HG03045 (cell line): Measurements from ENCODE around the gene GABBR1.

Experiments used
- ATAC-seq: cut with Tn5 transposase; IDR thresholded peaks from one replicate; pipeline ENCODE4 v1.9.1; 2021; ENCODE audit warnings: mild to moderate bottlenecking, moderate library complexity; ENCODE audit not compliant: unreplicated experiment

GABBR1 gene

DNA sequence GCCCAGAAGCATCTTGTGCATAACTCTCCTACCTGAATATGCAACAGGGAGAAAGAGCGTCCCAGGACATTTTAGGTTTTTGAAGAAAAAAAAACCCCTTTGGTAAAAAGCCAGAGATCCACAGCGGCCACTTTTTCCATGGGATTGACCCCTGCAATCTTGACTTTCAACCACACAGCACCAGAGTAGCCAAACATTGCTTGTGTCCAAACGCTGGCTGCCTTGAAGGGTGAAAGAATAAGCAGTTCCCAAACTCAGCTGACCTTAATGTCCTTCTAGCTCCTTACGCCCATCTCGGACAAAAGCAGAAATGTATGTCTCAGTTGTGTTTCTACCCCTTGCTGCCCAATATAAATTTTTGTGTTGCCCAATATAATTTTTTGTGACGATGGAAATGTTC lies 22.7 kb upstream of the GABBR1 start:
- ATAC-seq = no peak

DNA sequence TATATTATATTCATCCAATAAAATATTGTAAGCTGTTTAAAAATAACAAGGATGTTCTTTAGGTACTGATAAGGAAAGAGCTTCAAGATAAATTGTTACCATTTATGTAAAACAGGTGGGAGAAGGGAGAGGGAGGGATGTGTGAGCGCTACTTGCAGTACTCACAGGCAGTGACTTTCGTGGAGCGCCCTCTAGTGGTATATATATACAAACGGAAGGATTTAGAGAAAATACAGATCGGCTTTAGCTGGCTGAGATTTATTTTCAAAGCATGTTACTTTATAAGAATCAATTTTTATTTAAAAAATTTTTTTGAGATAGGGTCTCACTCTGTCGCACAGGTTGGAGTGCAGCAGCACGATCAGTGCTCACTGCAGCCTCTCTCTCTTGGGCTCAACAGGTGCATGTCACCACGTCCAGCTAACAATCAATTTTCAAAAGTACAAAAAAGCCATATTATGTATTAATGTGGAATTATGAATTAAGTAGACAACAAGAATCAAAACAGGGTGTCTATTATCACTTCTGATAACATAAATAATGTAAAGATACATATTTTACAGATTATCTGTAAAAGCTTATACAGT lies 20.6 kb upstream of the GABBR1 start:
- ATAC-seq = no peak

DNA sequence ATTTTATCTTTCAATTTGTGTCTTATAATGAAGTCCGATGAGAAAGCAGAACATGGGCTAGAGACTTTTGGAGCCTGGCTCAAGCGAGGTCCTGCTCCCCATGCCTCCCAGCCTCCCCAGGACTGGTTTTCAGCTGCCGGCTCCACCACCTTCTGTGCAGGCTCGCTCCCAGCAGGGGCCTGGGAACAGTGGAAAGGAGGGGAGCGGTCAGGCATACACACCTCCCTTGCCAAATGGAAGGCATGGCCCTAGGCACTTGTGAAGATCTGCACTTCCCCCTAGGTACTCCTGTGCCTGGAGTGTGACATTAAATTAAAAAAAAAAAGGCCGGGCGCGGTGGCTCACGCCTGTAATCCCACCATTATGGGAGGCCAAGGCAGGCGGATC lies 19.2 kb upstream of the GABBR1 start:
- no peak for ATAC-seq

DNA sequence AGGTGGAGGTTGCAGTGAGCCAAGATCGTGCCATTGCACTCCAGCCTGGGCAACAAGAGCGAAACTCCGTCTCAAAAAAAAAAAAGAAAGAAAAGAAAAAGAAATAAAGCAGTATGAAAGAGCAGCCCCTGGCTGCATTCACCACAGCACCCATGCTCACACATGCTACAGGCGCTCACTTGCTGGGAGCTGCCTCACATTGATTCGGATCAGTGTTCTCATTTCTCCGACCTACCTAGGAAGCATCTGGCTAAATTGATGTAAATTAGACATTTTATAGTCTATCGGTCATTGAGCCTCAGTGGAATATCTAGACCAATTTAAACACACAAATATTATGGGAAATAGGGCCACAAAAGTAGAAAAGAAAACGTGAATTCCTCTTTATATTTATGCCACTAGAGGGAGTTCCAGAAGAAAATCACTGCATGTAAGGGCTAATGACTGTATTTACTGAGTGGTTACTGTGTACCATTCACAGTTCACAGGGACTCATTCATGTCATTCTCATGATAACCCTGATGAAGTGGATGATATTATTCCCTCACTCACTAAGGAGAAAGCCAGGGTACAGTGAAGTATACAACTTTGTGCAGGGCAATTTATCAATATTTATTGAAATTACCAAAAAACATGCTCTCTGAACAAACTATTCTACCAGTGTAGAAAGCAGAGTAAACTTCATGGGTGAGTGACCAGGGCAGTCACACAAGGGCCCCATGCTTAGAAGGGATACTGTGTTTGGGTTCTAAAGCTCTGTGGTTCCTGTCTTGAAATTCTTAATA lies 18.6 kb upstream of the GABBR1 start:
- no peak for ATAC-seq

DNA sequence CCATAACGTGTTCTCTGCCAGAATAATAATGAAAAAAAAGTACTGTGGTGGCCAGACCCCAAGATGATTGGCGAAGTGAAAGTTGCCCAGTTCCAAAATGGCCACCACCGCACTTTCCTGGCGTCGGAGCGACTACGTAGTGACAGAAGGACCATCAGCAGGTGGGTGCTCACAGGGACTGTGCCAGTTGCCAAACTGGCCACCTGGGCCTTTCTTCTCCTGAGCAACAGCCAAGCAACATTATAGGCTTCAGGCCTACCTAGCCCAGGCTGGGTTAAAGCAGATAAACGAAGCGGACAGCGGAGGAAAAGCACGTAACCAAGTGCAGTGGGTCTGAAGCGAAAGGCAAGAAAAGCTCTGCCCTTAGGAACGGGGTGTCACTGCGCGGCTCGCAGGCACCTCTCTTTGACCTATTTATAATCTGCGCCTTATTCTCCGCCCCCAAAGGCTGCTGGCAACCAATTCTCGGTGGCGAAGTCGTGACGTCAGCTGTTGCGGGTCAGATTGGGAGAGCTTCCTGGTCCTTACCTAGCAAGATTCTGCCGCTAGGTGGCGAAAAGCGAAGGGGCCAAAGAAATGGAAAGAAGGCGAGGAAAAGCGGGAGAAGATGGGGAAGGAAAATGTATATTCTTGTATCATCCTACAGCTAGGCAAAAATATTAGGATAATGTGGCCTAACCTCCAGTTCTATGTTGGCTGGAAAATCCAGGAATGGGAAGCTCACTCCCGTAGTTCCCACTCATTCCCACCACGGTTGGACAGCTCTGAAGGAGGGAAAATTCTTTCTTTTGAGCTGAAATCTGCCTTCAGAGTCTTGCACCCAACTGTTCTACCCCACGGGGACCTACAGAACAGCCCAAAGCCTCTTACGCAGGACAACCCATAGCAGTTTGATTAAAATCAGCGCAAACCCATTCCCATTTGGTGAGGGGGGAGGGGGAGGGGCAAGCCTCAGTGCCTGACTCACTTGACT lies 17.0 kb upstream of the GABBR1 start:
- peak; percentile 93 for ATAC-seq

DNA sequence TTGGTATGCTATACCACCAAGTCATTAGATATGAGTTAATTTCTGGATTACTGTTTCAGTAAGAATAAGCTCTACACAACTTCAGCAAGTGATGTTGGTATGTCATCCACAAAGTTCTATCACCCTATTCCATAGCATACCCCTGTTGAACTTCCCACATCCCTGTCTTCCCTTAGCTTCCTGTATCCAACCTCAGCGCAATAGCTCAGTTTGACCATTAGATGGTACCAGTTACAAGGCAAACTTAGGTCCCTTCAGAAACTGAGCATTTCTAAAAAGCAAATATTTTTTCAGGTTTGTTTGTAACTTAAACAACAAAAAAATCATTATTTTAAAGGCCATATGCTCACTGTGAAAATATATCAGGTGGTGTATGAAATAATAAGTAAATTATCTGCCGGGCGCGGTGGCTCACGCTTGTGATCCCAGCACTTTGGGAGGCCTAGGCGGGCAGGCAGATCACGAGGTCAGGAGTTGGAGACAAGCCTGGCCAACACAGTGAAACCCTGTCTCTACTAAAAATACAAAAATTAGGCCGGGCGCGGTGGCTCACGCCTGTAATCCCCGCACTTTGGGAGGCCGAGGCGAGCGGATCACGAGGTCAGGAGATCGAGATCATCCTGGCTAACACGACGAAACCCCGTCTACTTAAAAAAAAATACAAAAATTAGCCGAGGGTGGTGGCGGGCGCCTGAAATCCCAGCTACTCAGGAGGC lies 15.1 kb upstream of the GABBR1 start:
- no peak for ATAC-seq

DNA sequence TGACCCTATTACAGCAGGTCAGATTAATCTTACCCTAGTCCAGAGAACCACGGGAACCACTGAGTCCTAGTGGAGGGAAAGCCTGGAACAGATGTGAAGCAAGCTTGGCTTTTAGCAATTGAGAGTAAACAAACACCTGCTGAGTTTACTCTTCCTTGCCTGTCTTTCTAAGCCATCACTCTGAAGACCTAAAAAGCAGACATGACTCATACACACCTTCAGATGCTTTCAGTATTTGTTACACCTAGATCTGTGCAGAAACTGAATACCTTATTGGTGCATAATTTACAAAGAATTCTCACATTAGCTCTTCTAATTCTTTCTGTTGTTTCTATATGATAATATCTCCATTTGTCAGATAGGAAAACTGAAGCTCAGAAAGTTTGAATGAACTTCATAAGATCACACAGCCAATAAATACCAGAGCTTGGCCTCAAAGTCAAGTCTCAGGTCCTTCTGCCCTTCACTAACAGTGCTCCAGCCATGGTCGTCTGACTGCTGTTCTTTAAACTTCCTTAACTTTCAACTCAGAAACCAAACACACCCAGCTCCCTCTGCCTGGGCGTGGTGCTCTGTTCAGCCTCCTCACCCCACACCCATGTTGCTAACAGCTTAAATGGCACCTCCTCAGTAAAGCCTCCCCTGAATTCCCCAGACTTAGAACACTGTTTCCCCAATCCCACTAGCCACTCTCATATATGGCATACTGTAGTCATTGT lies 8.6 kb upstream of the GABBR1 start:
- ATAC-seq = no peak

DNA sequence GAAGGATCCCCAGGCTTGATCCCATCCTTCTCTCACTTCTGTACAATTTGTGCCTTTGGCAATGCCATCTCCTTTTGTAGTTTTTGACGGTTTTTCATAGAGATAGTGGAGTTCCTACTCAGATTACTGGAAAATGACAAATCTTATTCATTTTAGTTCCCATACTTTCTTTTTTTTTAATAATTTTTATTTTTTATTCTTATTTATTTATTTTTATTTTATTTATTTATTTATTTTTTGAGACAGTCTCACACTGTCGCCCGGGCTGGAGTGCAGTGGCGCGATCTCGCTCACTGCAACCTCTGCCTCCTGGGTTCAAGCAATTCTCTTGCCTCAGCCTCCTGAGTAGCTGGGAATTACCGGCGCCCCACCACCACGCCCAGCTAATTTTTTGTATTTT lies 4.3 kb upstream of the GABBR1 start:
- no peak for ATAC-seq

DNA sequence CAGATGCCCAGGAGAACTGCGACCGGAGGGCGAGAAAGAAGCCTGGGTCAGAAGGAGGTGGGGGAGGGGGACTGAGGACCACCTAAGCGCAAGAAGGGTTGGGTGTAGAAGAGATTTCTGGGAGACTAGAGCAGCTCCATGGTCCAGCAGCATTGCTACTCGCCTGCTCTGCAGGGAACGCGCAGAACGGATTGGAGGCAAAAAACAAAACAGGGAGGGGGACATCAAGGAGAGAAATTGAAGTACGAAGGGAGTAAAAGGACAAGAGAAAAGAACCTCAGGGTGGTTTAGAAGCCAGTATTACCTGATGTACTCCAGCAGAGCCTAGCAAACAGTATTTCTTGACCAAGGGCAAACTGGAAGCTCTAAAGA lies 537 bp upstream of the GABBR1 start:
- ATAC-seq = no peak

DNA sequence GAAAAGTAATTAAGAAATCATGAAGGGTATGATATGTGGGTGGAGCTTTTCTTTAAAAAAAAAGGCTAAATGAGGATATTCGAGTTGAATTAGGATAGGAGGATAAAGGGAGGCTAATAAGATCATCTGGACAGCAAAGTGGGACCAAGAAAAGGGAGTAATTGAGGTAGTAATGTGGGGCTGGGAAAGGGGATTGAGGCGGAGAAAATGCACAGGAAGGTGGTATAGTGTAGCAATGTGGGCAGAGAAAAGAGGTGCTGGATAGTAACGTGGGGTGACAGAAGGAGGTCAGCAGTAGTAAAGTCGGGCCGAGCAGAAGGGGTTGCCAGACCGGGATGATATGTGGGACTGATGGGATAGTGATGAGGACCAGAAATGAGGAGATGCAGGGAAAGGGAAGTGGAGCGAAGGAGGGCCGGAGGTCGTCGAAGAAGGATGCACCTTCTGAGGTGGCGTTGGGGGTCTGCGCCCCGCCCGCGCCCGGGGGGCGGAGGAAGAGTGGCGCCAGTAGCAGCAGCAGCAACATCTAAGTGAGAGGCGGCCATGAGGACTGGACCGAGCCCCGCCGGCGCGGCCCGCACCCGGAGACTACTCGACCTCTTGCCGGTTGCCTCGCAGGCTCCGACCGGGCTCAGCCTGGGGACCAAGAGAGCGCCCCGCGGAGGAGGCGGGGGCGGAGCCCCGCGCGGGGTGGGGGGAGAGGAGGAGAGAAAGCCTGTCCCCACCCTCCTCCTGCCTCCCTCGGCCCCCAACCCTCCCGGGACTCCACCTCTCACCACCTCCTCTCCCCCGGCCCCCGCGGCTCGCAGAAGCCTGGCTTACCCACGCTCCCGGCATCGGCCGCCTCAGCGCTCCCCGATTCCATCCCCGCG lies 887 bp downstream of the GABBR1 start:
- peak; percentile 30 for ATAC-seq

DNA sequence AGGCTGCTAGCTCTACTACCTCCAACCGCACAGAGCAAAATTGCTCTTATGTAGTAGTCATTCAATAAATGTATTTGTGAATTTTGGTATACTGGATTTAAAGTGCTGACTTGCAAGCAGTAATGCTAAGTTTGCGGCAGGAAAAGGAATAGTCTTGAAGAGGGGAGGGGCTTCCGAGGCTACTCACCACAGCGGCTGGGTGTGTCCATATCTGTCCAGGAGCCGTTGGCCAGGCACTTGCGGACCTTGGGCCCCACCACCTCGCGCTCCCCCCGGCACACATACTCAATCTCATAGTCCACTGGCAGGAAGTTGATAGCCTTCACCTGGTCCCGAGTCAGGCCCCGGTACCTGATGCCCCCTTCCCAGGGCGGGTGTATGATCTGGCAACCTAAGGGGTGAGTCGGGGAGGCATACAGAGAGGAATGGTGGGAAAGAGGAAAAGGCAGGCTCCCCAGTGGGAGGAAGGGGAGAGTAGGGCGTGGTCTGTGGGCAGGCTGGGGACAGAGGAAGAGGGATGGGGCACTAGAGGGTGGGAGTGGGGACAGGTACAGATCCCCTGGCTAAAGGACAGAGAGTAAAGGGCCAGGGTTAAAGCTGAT lies 1.7 kb downstream of the GABBR1 start:
- ATAC-seq = no peak

DNA sequence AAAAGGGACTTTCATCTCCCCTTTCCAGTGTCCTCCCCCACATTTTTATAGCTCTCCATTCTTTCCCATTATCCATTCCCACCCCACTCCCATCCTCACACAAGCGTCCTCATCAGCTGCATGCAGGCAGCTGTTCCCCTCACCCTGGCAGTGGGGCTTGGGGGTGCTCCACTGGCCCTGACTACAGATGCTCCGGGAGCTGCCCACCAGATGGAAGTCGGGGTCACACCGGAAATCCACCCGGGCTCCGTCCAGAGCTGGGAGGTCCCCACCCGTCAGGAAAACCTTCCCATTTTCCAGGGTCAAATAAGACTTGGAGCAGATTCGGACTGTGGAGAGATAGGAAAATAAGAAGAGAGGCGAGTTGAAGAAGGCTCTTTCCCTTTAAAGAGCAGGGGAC lies 2.7 kb downstream of the GABBR1 start:
- no peak for ATAC-seq

DNA sequence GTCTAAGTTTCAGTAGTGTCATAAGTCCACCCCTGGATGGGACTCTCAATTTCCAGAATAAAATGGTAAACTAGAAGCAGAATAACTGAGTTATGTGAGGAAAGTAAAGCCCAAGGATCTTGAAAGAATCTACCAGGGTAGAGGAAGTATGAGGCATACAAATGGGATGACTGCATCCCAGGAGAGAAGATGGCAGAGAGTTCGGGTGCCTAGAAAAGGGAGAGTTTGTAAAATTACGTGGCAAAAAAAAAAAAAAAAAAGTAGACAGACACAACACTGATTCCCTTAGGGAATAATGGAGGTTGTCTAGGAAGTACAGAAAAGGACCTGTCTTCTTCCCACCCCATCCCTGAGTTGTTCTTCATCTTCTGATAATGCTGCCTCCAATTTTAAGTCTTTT lies 3.4 kb downstream of the GABBR1 start:
- ATAC-seq = no peak

DNA sequence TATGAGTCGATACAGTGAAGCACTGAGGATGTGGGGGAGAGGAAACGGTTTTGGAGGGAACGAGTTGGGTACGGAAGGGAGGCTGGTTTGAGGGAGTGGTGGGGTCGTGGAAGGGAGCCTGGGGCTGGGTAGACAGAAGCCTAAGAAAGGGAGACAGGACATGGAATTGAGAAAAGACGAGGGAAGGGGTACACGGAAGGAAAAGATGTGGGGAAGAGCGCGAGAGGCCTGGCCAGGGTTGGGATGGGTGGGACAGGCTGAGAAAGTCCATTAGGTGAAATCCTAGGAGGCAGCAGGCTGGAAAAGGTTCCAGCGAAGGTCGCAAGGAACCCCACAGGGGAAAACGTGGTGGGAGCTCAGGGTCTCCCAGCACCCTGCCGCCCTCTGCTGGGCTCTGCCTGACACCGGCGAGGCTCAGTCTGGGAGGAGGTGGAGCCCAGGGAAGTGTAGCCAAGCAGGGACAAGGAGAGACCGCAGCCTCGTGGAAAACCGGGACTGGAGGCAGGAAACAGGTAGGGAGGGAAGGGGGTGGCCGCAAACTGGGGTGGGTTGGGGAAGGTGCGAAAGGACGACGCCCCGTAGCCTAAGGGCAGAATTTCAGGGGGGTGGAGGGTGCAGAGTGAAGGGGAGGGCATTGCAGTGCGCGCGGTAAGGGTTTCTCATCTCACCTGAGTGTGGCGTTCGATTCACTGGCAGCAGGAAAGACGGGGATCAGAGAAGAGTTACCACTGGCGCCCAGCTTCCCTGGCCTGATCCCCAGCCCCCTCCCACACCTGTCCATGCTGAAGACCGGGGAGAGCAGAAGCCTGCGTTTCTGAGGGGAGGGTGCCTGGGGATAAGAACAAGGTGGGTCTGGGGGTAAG lies 4.3 kb downstream of the GABBR1 start:
- no peak for ATAC-seq

DNA sequence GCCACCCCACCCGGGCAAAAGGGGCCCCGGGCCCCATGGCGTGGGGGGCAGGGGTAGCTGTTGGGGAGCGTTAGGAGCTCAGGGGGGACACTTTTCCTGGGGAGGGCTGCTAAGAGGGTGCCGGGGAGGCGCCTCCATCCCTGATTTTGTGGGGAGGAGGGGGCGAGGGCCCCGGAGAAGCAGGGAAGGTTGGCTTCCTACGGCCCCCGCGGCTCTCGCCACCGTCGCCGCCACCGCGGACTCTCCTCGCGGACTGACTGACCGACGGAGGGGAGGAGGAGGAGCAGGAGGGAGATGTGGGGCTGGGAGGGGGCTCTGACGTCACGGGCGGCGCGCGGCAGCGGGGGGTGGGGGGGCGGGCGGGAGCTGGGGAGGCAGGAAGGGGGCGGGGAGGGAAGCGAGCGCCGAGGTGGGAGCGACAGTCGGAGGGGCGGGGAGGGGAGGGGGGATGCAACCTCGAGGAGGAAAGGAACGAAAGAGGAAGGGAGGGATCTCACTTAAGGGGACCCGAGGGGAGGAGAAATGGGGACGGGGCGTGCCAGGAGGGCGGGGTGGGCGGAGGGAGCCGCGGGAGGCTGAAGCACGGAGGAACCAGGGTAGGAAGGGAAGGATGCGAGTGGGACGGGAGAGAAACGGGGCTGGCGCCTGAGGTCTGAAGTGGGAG lies 5.1 kb downstream of the GABBR1 start:
- no peak for ATAC-seq

DNA sequence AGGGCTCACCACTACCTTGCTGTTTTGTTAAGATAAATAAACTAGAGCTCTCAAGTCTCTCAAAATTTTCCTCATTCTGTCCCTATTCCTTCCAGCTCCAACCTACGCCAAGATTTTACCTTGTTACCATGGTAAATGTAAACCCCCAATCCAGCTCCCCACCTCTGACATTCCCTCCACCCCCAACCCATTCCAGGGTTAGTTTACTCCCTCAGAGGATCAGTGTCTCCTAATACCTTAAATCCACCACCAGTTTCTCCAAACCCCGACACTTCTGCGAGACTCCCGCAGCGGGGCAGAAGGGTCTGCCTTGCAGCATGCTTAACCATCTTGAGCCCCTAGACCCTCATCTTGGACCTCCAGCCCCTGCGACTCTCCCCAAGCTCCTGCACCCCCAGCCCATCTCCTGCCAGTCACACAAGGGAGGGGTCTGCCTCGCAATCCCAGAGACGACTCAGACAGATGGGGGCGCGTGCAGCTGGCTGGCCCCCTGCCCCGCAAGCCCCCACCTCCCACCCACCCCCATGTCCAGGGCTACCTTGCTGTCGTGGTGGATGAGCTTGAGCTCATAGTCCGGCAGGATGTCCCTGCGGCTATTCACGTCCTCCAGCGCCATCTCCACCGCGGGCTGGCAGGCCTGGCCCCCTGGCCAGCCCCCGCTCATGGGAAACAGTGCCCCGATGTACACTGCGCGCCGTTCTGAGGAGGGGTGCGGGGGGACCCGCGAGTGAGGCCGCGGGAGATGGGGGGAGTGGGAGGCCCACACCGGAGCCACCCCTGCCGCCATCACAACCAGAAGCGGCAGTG lies 5.8 kb downstream of the GABBR1 start:
- no peak for ATAC-seq
